K562 (cell line): ENCODE measurements around the gene INSR. TPM values are rescaled to one million over a fixed set of nuclear protein-coding genes. Genes with fewer than 3 reads are reported as not detected.

Experiments used
- ATAC-seq: fragments of 200-7000 bp; cut with Tn5 transposase; 3 replicates; pipeline ENCODE4 v1.9.1; 2020; ENCODE audit warnings: moderate library complexity
- BruUV-seq: library from RNA; stranded (reverse); fragments of 400-500 nt; replicated peaks from 2 replicates; lab custom pipeline; 2021; lab: Mats Ljungman, UMichigan
- CTCF ChIA-PET: fragments of 300-600 bp; formaldehyde crosslinking; extraction: SDS; loops from one replicate; lab custom pipeline; 2021; ENCODE audit warnings: low intra/inter-chr PET ratio; lab: Yijun Ruan, JAX
- POLR2A ChIA-PET: fragments of 300-600, 350-650 bp; sonication (Branson Sonifier 250); formaldehyde crosslinking; extraction: SDS; loops from one replicate; lab custom pipeline; 2021; ENCODE audit warnings: antibody characterized with exemption, inconsistent platforms; lab: Yijun Ruan, JAX
- DNase-seq, 4 experiments: peaks; one replicate each; pipeline versions ENCODE4 v3.0.0 to v3.0.0-alpha.2; 2011 to 2018; ENCODE audit warnings: low spot score in 3 of 4, mixed read lengths in 3 of 4; ENCODE audit errors: extremely low read depth in 1 of 4
- FAIRE-seq: peaks from 2 replicates; lab custom pipeline; 2011; peaks lifted over from hg19 to GRCh38; lab: Jason Lieb, UNC
- H2AFZ ChIP-seq: 2 replicates; pipeline ENCODE4 v1.6.0; 2011; ENCODE audit warnings: low read depth, low read length, control low read depth, inconsistent platforms
- H3K27ac ChIP-seq: fragments of 200-600 bp; 3 replicates; pipeline ENCODE4 v1.8.0; 2011; ENCODE audit warnings: low read depth, mild to moderate bottlenecking, control low read depth, inconsistent platforms, low read length, moderate library complexity, mixed read lengths; ENCODE audit errors: extremely low read depth
- H3K27me3 ChIP-seq, 2 experiments: fragments of 300-600 bp in 1 of 2; 2 replicates in 1 of 2; 3 replicates in 1 of 2; pipeline versions ENCODE4 v1.6.0 to v1.8.0; 2011; ENCODE audit warnings: inconsistent platforms in 2 of 2, low read length in 2 of 2, mild to moderate bottlenecking in 1 of 2, mixed read lengths in 1 of 2, moderate library complexity in 1 of 2; ENCODE audit not compliant: control insufficient read depth in 2 of 2, insufficient read depth in 2 of 2
- H3K36me3 ChIP-seq: fragments of 300-600 bp; 3 replicates; pipeline ENCODE4 v1.8.0; 2011; ENCODE audit warnings: mild to moderate bottlenecking, low read length, inconsistent platforms; ENCODE audit not compliant: control insufficient read depth, insufficient read depth
- H3K4me1 ChIP-seq, 2 experiments: fragments of 200-600 bp in 1 of 2; replicated peaks in 1 of 2; 2 replicates in 1 of 2; 3 replicates in 1 of 2; pipeline versions ENCODE4 v1.5.1 to v1.8.0; 2011; ENCODE audit warnings: inconsistent platforms in 2 of 2, low read length in 2 of 2, mild to moderate bottlenecking in 1 of 2, mixed read lengths in 1 of 2, moderate library complexity in 1 of 2; ENCODE audit not compliant: control insufficient read depth in 2 of 2, insufficient read depth in 2 of 2
- H3K4me2 ChIP-seq: 2 replicates; pipeline ENCODE4 v1.6.1; 2011; ENCODE audit warnings: low read length, control low read depth, inconsistent platforms, mixed read lengths; ENCODE audit not compliant: insufficient read depth
- H3K4me3 ChIP-seq: fragments of 200-600 bp; sonication (generic), shearing (Covaris generic); 2 replicates; pipeline ENCODE4 v1.5.1; 2016; ENCODE audit warnings: control low read depth, inconsistent platforms
- H3K79me2 ChIP-seq: fragments of 200-600 bp; 3 replicates; pipeline ENCODE4 v1.8.0; 2011; ENCODE audit warnings: low read length, inconsistent platforms; ENCODE audit not compliant: control insufficient read depth, insufficient read depth
- H3K9ac ChIP-seq, 2 experiments: 2 replicates each; pipeline versions ENCODE4 v1.6.0 to v1.6.1; 2011; ENCODE audit warnings: low read depth in 2 of 2, low read length in 2 of 2, control low read depth in 1 of 2, inconsistent platforms in 1 of 2, mild to moderate bottlenecking in 1 of 2, mixed read lengths in 1 of 2; ENCODE audit not compliant: insufficient read depth in 1 of 2
- H3K9me1 ChIP-seq: one replicate; pipeline ENCODE4 v1.6.0; 2011; ENCODE audit warnings: inconsistent platforms, mild to moderate bottlenecking, low read length, moderate library complexity; ENCODE audit not compliant: control insufficient read depth, insufficient read depth
- H3K9me3 ChIP-seq: replicated peaks from 2 replicates; pipeline ENCODE4 v1.5.1; 2011; ENCODE audit warnings: low read depth, low read length, inconsistent platforms; ENCODE audit not compliant: control insufficient read depth, insufficient read depth
- H4K20me1 ChIP-seq: replicated peaks from 2 replicates; pipeline ENCODE4 v1.6.1; 2011; ENCODE audit warnings: low read length, inconsistent platforms, mixed read lengths; ENCODE audit not compliant: control insufficient read depth, insufficient read depth
- RBM25 ChIP-seq: fragments of 200-400 bp; formaldehyde crosslinking; IDR thresholded peaks from 2 replicates; pipeline ENCODE4 v1.6.1; 2018; ENCODE audit warnings: low read length, low read depth, moderate library complexity; ENCODE audit not compliant: severe bottlenecking
- ZBTB49 ChIP-seq: sonication (generic); formaldehyde crosslinking; IDR thresholded peaks from 2 replicates; pipeline ENCODE4 v1.8.0; 2022; ENCODE audit warnings: missing genetic modification reagents, mild to moderate bottlenecking, borderline replicate concordance
- ZFP36 ChIP-seq: fragments of 150-350 bp; IDR thresholded peaks from 2 replicates; pipeline ENCODE4 v1.6.1; 2018; ENCODE audit warnings: low read length, low read depth; ENCODE audit not compliant: partially characterized antibody
- WGBS: fragments of 100-300 bp; shearing (Covaris generic); methylation state at CpG from one replicate; pipeline ENCODE4 v1.1.6; 2016; ENCODE audit warnings: low coverage, mixed read lengths; ENCODE audit not compliant: insufficient coverage; ENCODE audit errors: missing lambda C conversion rate; 5-methylcytosine and 5-hydroxymethylcytosine counted together
- in situ Hi-C: fragments of 300-500 bp; cut with MboI; formaldehyde crosslinking; loops from 4 replicates; pipeline ENCODE4 v1.15.0; 2018; ENCODE audit warnings: inconsistent platforms, mixed read lengths
- intact Hi-C: fragments of 100-400 bp; cut with micrococcal nuclease; formaldehyde crosslinking; loops from 2 replicates; pipeline ENCODE4 v1.14.2; 2022
- polyA plus RNA-seq, 8 experiments: library from polyadenylated mRNA; depleted of rRNA in 4 of 8; stranded (reverse) in 5 of 8; unstranded in 3 of 8; fragments of >200 nt; fragmentation: Nextera tagmentation in 2 of 8; fragmentation: Illumina TruSeq in 1 of 8; extraction: Ambion mirVana in 2 of 8; extraction: Trizol in 1 of 8; gene quantifications; 2 replicates each; pipeline versions ENCODE4 v1.2.1 to v1.2.3, GENCODE V29; 2011 to 2014; ENCODE audit warnings: inconsistent platforms in 1 of 8, missing spikeins in 1 of 8
- total RNA-seq, 7 experiments: library from RNA; depleted of rRNA in 6 of 7; stranded (reverse); fragments of >200 nt in 6 of 7; fragmentation: Illumina TruSeq in 2 of 7; extraction: Trizol in 2 of 7; gene quantifications; 2 replicates each; pipeline versions ENCODE4 v1.2.1 to v1.2.3, GENCODE V29; 2011 to 2021; ENCODE audit warnings: low replicate concordance in 1 of 7

Gene INSR
- total and polyA plus RNA-seq, 9 of the 15 experiments (the other 6 are each of a cell fraction or from before 2014, with no cell fraction given) = 0.04 to 0.88 (median 0.41) TPM

GRCh38 chr19:7268705-7269098 is 25.5 kb downstream of the INSR start:
- H3K4me2 ChIP-seq = no peak overlapping the region
- TF ChIP-seq RBM25 (peak; percentile 34), ZBTB49 (CRISPR knock-in tag) (no peak), ZFP36 (peak; percentile 96)

More at GRCh38 chr19:7268705-7269098, 25.5 kb downstream of the INSR start:
- FAIRE-seq (no peak), DNase-seq (no peak), ATAC-seq (no peak)
- 4% methylated on average over 5 of the region's 5 CpGs for WGBS
- Histone ChIP-seq H3K27me3 (peaks cover 4 to 18% of the 10 kb centered on the region in 2 experiments; a peak in 4 of 5 replicates), H3K4me1 (no peaks in the 10 kb centered on the region), H3K9ac (no peak overlapping the region), H3K27ac (no peak overlapping the region), H3K9me1 (peaks cover 2% of the 10 kb centered on the region), H3K9me3 (no peaks in the 10 kb centered on the region), H3K79me2 (no peaks in the 10 kb centered on the region), H4K20me1 (0 out of 2 replicates have a peak, but pooled peaks cover 5% of the 10 kb centered on the region), H2AFZ (no peak overlapping the region), H3K4me3 (no peak overlapping the region), H3K36me3 (no peaks in the 10 kb centered on the region)
- intact Hi-C loops (no loop called here), in situ Hi-C loops (no loop called here)
- POLR2A ChIA-PET = no interaction called here
- CTCF ChIA-PET = no interaction called here
- BruUV-seq = no TSS peak
